B cell (primary cell): ENCODE results near the gene ZNF57.

Experiments used
- CTCF ChIP-seq: fragments of 200-600 bp; IDR thresholded peaks from one replicate; pipeline ENCODE4 v1.8.0; 2022; ENCODE audit warnings: antibody characterized with exemption, mild to moderate bottlenecking
- EZH2 ChIP-seq: IDR thresholded peaks from 2 replicates; pipeline ENCODE4 v1.6.1; 2012; ENCODE audit warnings: borderline replicate concordance, low read depth, mild to moderate bottlenecking, moderate library complexity, low read length; ENCODE audit not compliant: insufficient read depth, poor library complexity, severe bottlenecking

GRCh38 chr19:2926341-2927031, 25.8 kb downstream of the ZNF57 start:
- TF ChIP-seq CTCF (no peak), EZH2 (no peak)
